ENCODE data around the gene GPR180.
"Not testable (repeated sequence)": the region's sequence is repeated elsewhere in the genome, so short reads cannot be mapped to it uniquely, and the experiment has no call there.

Gene GPR180

GRCh38 chr13:94598281-94598680 is 3.4 kb upstream of the GPR180 start:
- no peak for DNase-seq

- no peak for DNase-seq
Observed at GRCh38 chr13:94599877-94600276, 1.8 kb upstream of the GPR180 start.

- DNase-seq: no peak
Observed at GRCh38 chr13:94602467-94602866, 810 bp downstream of the GPR180 start.

GRCh38 chr13:94607056-94607455 is 5.4 kb downstream of the GPR180 start:
- no peak for DNase-seq

- no peak for DNase-seq
Observed at GRCh38 chr13:94607939-94608338, 6.3 kb downstream of the GPR180 start.

GRCh38 chr13:94608586-94608985 is 6.9 kb downstream of the GPR180 start:
- DNase-seq: no peak

GRCh38 chr13:94609196-94609595 is 7.5 kb downstream of the GPR180 start:
- DNase-seq: no peak

- DNase-seq: no peak
Observed at GRCh38 chr13:94610475-94610874, 8.8 kb downstream of the GPR180 start.

GRCh38 chr13:94612050-94612449 is 10.4 kb downstream of the GPR180 start:
- no peak for DNase-seq

- DNase-seq: no peak
Observed at GRCh38 chr13:94613051-94613450, 11.4 kb downstream of the GPR180 start.

- DNase-seq: no peak
Observed at GRCh38 chr13:94617389-94618000, 15.8 kb downstream of the GPR180 start.

- peak; percentile 16 for DNase-seq
Observed at GRCh38 chr13:94620286-94620896, 18.7 kb downstream of the GPR180 start.

- DNase-seq: no peak
Observed at GRCh38 chr13:94622344-94622743, 20.7 kb downstream of the GPR180 start.

- no peak for DNase-seq
Observed at GRCh38 chr13:94623316-94623715, 21.7 kb downstream of the GPR180 start.

- no peak for DNase-seq
Observed at GRCh38 chr13:94630858-94631257, 29.2 kb downstream of the GPR180 start.

- DNase-seq: no peak
Observed at GRCh38 chr13:94632226-94632980, 30.7 kb downstream of the GPR180 start.

GRCh38 chr13:94636096-94636495 is 34.4 kb downstream of the GPR180 start:
- DNase-seq: not testable (repeated sequence)

GRCh38 chr13:94636942-94637578 is 35.4 kb downstream of the GPR180 start:
- DNase-seq: no peak

GRCh38 chr13:94637677-94638076 is 36.0 kb downstream of the GPR180 start:
- not testable (repeated sequence) for DNase-seq

- no peak for DNase-seq
Observed at GRCh38 chr13:94640721-94641120, 39.1 kb downstream of the GPR180 start.

- peak; percentile 76 for DNase-seq
Observed at GRCh38 chr13:94641409-94641941, 39.8 kb downstream of the GPR180 start.

- DNase-seq: no peak
Observed at GRCh38 chr13:94646904-94647303, 45.2 kb downstream of the GPR180 start.

- DNase-seq: no peak
Observed at GRCh38 chr13:94656176-94656575, 54.5 kb downstream of the GPR180 start.
